ENCODE data around the gene PFKFB2.

The PFKFB2 gene

GRCh38 chr1:207093944-207094343 lies 40.9 kb downstream of the PFKFB2 start:
- DNase-seq = no peak

GRCh38 chr1:207097871-207098324 lies 44.8 kb downstream of the PFKFB2 start:
- peak; percentile 41 for DNase-seq

GRCh38 chr1:207101720-207102119 lies 48.6 kb downstream of the PFKFB2 start:
- DNase-seq = no peak

- DNase-seq = no peak
Measured at GRCh38 chr1:207102146-207102545, 49.1 kb downstream of the PFKFB2 start.

- no peak for DNase-seq
Measured at GRCh38 chr1:207102659-207103058, 49.6 kb downstream of the PFKFB2 start.

- no peak for DNase-seq
Measured at GRCh38 chr1:207103892-207104373, 50.9 kb downstream of the PFKFB2 start, which contains the start of gene C4BPA. Gene C4BPA (plus strand): TSS chr1:207104233. CDS start chr1:207113026, 8,793 bp downstream.

- no peak for DNase-seq
Measured at GRCh38 chr1:207109004-207109403, 55.9 kb downstream of the PFKFB2 start.

GRCh38 chr1:207112616-207113296 lies 59.7 kb downstream of the PFKFB2 start:
- no peak for DNase-seq

GRCh38 chr1:207115269-207115668 lies 62.2 kb downstream of the PFKFB2 start:
- DNase-seq = no peak

- DNase-seq = no peak
Measured at GRCh38 chr1:207124389-207124788, 71.3 kb downstream of the PFKFB2 start.

- DNase-seq = no peak
Measured at GRCh38 chr1:207128336-207128921, 75.4 kb downstream of the PFKFB2 start.

- DNase-seq = no peak
Measured at GRCh38 chr1:207129053-207129452, 76.0 kb downstream of the PFKFB2 start.

Data from stimulated activated CD4-positive, alpha-beta T cell treated with anti-CD3 and anti-CD28 coated beads, Interleukin-4, amount 100 ng/mL, for 24 hours (primary cell).